Stimulated activated naive B cell treated with anti-CD40 and anti-IgM and Interleukin-4, amounts not matched to agents 10 μg/mL and 1 μg/mL and 100 μg/mL, for 72 hours (primary cell): Measurements from ENCODE around the gene COQ8B.
"Not testable (repeated sequence)": the region's sequence is repeated elsewhere in the genome, so short reads cannot be mapped to it uniquely, and the experiment has no call there.

ENCODE experiments used
- ATAC-seq, 2 donors: fragments of 150-1000 bp; cut with Tn5 transposase; replicated peaks; 2 replicates each; pipeline ENCODE4 v1.10.0; 2021; ENCODE audit warnings: moderate library complexity in 1 of 2
- DNase-seq: peaks from one replicate; pipeline ENCODE4 v3.0.0; 2021
- H3K27ac Mint-ChIP-seq: one replicate; pipeline ENCODE4 v1.8.0; 2022; ENCODE audit warnings: mild to moderate bottlenecking, mixed read lengths
- H3K27me3 Mint-ChIP-seq, 2 donors: one replicate each; pipeline ENCODE4 v1.8.0; 2022; ENCODE audit warnings: mixed read lengths in 2 of 2
- H3K36me3 Mint-ChIP-seq, 2 donors: one replicate each; pipeline ENCODE4 v1.8.0; 2022; ENCODE audit warnings: mixed read lengths in 2 of 2, mild to moderate bottlenecking in 1 of 2
- H3K4me1 Mint-ChIP-seq, 2 donors: one replicate each; pipeline ENCODE4 v1.8.0; 2022; ENCODE audit warnings: mixed read lengths in 2 of 2, mild to moderate bottlenecking in 1 of 2
- H3K4me3 Mint-ChIP-seq, 2 donors: one replicate each; pipeline ENCODE4 v1.8.0; 2022; ENCODE audit warnings: mild to moderate bottlenecking in 2 of 2, mixed read lengths in 2 of 2, moderate library complexity in 1 of 2
- H3K9me3 Mint-ChIP-seq, 2 donors: one replicate each; pipeline ENCODE4 v1.8.0; 2022; ENCODE audit warnings: mixed read lengths in 2 of 2, mild to moderate bottlenecking in 1 of 2

COQ8B gene

DNA sequence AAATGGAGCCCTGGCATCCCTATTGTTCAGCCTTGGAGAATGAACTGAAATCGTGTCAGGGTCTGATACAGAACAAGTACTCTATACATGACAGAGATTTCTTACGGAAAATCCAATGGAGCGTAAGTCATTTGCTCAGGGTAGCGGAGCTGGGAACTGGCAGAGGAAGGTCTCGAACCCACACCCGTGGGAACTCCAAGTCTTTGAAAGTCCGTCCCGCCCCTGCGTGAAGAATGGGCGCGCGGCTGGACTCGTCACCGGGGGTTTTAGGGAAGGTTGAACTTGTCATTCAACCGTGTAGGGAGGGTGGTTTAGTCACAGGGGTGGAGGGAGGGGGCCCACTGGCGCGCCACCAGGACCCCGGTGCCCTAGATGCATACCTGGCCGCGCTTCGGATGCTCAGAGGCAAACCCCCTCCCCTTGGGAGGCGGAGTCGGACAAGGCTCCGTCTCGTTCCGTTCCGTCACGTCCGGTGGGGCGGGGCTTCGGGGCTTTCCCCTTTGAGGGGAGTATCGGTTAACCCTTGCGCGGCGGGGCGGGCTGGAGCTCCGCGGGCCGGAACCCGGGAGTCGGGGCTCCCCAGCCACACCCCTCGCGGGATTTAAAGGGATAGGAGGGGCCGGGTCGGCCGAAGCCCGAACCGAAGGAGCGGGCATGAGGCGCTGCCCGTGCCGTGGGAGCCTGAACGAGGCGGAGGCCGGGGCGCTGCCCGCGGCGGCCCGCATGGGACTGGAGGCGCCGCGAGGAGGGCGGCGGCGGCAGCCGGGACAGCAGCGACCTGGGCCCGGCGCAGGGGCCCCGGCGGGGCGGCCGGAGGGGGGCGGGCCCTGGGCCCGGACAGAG, at the start of gene COQ8B, which contains the start of gene ITPKC:
TSS of gene COQ8B (minus strand) at position 405 of the 843 bp plus-strand sequence. CDS start 2,254 bp downstream, outside the sequence.
TSS of gene ITPKC (plus strand) at position 631 of the 843 bp plus-strand sequence. CDS start at position 655, 24 bp downstream.
- no peaks in the 10 kb centered on the region for H3K27me3 Mint-ChIP-seq
- H3K36me3 Mint-ChIP-seq, result peaks cover 12 to 19% of the 10 kb centered on the region in 2 donors
- peak within 1 kb of the TSS; percentile 96 for H3K27ac Mint-ChIP-seq
- DNase-seq (peak; percentile 98), ATAC-seq (peak; percentile 77 to 85)
- H3K4me3 Mint-ChIP-seq, result peak within 1 kb of the TSS; percentile 81 to 94
- peaks cover 37 to 64% of the 10 kb centered on the region in 2 donors for H3K4me1 Mint-ChIP-seq
- H3K9me3 Mint-ChIP-seq, result no peaks in the 10 kb centered on the region

GRCh38 chr19:40766385-40766784, 49.7 kb upstream of the COQ8B start:
- H3K36me3 Mint-ChIP-seq, result peaks cover 59 to 68% of the 10 kb centered on the region in 2 donors

DNA sequence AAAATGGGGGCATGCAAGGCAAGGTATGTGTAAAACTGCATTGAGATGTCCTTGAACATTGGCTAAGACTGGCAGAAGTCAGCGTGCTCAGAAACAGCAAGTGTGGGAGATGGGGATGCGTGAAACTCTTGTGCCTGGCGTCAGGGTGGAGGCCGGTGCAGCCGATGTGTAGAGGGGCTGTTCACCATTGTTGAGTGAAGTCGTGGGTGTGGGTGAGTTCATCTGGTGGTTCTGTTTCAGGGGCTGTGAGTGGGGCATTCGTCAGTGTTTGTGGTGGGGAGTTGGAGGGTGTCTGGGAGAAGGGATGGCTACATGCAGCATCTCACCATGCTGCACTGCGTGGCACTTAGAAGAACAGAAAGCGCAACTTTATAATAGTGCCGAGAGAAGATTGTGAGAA, 47.3 kb upstream of the COQ8B start:
- Mint-ChIP-seq H3K9me3 (no peaks in the 10 kb centered on the region), H3K27ac (no peak overlapping the region), H3K4me3 (peak overlapping the region in 1 of 2 donors; percentile 2), H3K36me3 (peaks cover 56 to 75% of the 10 kb centered on the region in 2 donors), H3K4me1 (peaks cover 19 to 35% of the 10 kb centered on the region in 2 donors), H3K27me3 (no peaks in the 10 kb centered on the region)
- ATAC-seq, result no peak
- no peak for DNase-seq

More at GRCh38 chr19:40766385-40766784, 49.7 kb upstream of the COQ8B start:
- not testable (repeated sequence) for ATAC-seq, H3K4me3 Mint-ChIP-seq, DNase-seq, H3K27me3 Mint-ChIP-seq, H3K9me3 Mint-ChIP-seq, H3K27ac Mint-ChIP-seq
- peaks cover 19 to 46% of the 10 kb centered on the region in 2 donors for H3K4me1 Mint-ChIP-seq

GRCh38 chr19:40763526-40763925, 46.8 kb upstream of the COQ8B start:
- Mint-ChIP-seq H3K9me3 (no peaks in the 10 kb centered on the region), H3K36me3 (peaks cover 59 to 75% of the 10 kb centered on the region in 2 donors), H3K4me3 (no peak overlapping the region), H3K27me3 (no peaks in the 10 kb centered on the region), H3K4me1 (peaks cover 19 to 30% of the 10 kb centered on the region in 2 donors), H3K27ac (no peak overlapping the region)
- no peak for DNase-seq
- ATAC-seq, result no peak

GRCh38 chr19:40762754-40763470, 46.2 kb upstream of the COQ8B start:
- H3K27me3 Mint-ChIP-seq, result no peaks in the 10 kb centered on the region
- ATAC-seq, result no peak
- H3K4me3 Mint-ChIP-seq, result no peak overlapping the region
- DNase-seq, result no peak
- peaks cover 65 to 80% of the 10 kb centered on the region in 2 donors for H3K36me3 Mint-ChIP-seq
- peak overlapping the region; percentile 56 for H3K27ac Mint-ChIP-seq
- H3K4me1 Mint-ChIP-seq, result peaks cover 21 to 33% of the 10 kb centered on the region in 2 donors
- H3K9me3 Mint-ChIP-seq, result no peaks in the 10 kb centered on the region

- no peak for DNase-seq
- no peak overlapping the region for H3K27ac Mint-ChIP-seq
- H3K4me1 Mint-ChIP-seq, result peaks cover 43 to 64% of the 10 kb centered on the region in 2 donors
- ATAC-seq, result no peak
- H3K27me3 Mint-ChIP-seq, result no peaks in the 10 kb centered on the region
- peaks cover 71 to 83% of the 10 kb centered on the region in 2 donors for H3K36me3 Mint-ChIP-seq
- H3K9me3 Mint-ChIP-seq, result no peaks in the 10 kb centered on the region
- no peak overlapping the region for H3K4me3 Mint-ChIP-seq
These were observed 42.7 kb upstream of the COQ8B start for GRCh38 chr19:40759352-40759751.

GRCh38 chr19:40758491-40758890, 41.8 kb upstream of the COQ8B start:
- Mint-ChIP-seq H3K36me3 (peaks cover 66 to 77% of the 10 kb centered on the region in 2 donors), H3K4me1 (peaks cover 39 to 63% of the 10 kb centered on the region in 2 donors)

DNA sequence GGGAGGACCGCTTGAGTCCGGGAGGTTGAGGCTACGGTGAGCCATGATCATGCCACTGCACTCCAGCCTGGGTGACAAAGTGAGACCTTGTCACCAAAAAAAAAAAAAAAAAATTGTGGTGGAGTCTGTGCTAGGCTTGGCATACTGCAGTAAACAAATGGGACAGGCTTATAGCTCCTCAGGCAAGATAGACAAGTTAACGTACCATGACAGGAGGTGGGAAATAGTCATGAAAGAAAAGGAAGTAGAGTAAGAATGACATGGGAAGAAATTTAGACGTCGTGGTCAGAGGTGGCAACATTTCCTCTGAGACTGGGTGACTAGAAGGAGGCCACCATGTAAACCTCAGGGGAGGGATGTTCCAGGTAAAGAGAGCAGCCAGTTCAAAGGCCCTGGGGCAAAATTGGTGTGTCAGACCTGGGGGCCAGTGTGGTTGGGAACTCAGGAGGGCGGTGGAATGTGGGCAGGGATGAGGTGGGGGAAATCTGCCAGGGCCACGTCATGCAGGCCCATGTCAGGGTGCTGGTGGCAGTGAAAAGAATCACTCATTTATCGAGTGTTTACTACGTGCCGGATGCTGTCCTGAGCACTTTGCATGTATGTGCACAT, 39.9 kb upstream of the COQ8B start:
- Mint-ChIP-seq H3K27ac (peak overlapping the region; percentile 49), H3K4me1 (peaks cover 35 to 56% of the 10 kb centered on the region in 2 donors), H3K4me3 (peak overlapping the region; percentile 34 to 54), H3K27me3 (no peaks in the 10 kb centered on the region), H3K36me3 (peaks cover 61 to 71% of the 10 kb centered on the region in 2 donors), H3K9me3 (no peaks in the 10 kb centered on the region)
- DNase-seq (no peak), ATAC-seq (peak in 1 of 2 donors; percentile 24)

More at GRCh38 chr19:40758491-40758890, 41.8 kb upstream of the COQ8B start:
- Mint-ChIP-seq H3K9me3 (no peaks in the 10 kb centered on the region), H3K27ac (peak overlapping the region; percentile 31), H3K4me3 (no peak overlapping the region), H3K27me3 (no peaks in the 10 kb centered on the region)
- DNase-seq, result no peak
- no peak for ATAC-seq

- H3K4me1 Mint-ChIP-seq, result peaks cover 33 to 56% of the 10 kb centered on the region in 2 donors
- H3K4me3 Mint-ChIP-seq, result peak overlapping the region; percentile 55 to 81
- no peaks in the 10 kb centered on the region for H3K9me3 Mint-ChIP-seq
- peaks cover 62 to 73% of the 10 kb centered on the region in 2 donors for H3K36me3 Mint-ChIP-seq
- ATAC-seq, result no peak
- H3K27ac Mint-ChIP-seq, result peak overlapping the region; percentile 22
- DNase-seq, result no peak
- no peaks in the 10 kb centered on the region for H3K27me3 Mint-ChIP-seq
These were observed 39.1 kb upstream of the COQ8B start for GRCh38 chr19:40755791-40756190.

- peak overlapping the region; percentile 20 for H3K27ac Mint-ChIP-seq
- peak overlapping the region; percentile 81 to 84 for H3K4me3 Mint-ChIP-seq
- ATAC-seq (no peak), DNase-seq (no peak)
- H3K36me3 Mint-ChIP-seq, result peaks cover 56 to 67% of the 10 kb centered on the region in 2 donors
- H3K27me3 Mint-ChIP-seq, result no peaks in the 10 kb centered on the region
- peaks cover 32 to 56% of the 10 kb centered on the region in 2 donors for H3K4me1 Mint-ChIP-seq
- H3K9me3 Mint-ChIP-seq, result no peaks in the 10 kb centered on the region
These were observed 38.5 kb upstream of the COQ8B start for GRCh38 chr19:40755248-40755624.

GRCh38 chr19:40754611-40755247, 38.0 kb upstream of the COQ8B start:
- Mint-ChIP-seq H3K4me3 (peak overlapping the region; percentile 81 to 84), H3K9me3 (no peaks in the 10 kb centered on the region), H3K4me1 (peaks cover 33 to 59% of the 10 kb centered on the region in 2 donors), H3K27me3 (no peaks in the 10 kb centered on the region), H3K36me3 (peaks cover 55 to 66% of the 10 kb centered on the region in 2 donors), H3K27ac (peak overlapping the region; percentile 70)
- DNase-seq, result no peak
- no peak for ATAC-seq

- no peaks in the 10 kb centered on the region for H3K27me3 Mint-ChIP-seq
- H3K4me1 Mint-ChIP-seq, result peaks cover 38 to 66% of the 10 kb centered on the region in 2 donors
- peaks cover 0 to 2% of the 10 kb centered on the region in 2 donors for H3K9me3 Mint-ChIP-seq
- ATAC-seq (no peak), DNase-seq (no peak)
- peaks cover 52 to 59% of the 10 kb centered on the region in 2 donors for H3K36me3 Mint-ChIP-seq
- H3K4me3 Mint-ChIP-seq, result peak overlapping the region; percentile 85 to 99
- peak overlapping the region; percentile 99 for H3K27ac Mint-ChIP-seq
These were observed 35.6 kb upstream of the COQ8B start for GRCh38 chr19:40752257-40752781.

DNA sequence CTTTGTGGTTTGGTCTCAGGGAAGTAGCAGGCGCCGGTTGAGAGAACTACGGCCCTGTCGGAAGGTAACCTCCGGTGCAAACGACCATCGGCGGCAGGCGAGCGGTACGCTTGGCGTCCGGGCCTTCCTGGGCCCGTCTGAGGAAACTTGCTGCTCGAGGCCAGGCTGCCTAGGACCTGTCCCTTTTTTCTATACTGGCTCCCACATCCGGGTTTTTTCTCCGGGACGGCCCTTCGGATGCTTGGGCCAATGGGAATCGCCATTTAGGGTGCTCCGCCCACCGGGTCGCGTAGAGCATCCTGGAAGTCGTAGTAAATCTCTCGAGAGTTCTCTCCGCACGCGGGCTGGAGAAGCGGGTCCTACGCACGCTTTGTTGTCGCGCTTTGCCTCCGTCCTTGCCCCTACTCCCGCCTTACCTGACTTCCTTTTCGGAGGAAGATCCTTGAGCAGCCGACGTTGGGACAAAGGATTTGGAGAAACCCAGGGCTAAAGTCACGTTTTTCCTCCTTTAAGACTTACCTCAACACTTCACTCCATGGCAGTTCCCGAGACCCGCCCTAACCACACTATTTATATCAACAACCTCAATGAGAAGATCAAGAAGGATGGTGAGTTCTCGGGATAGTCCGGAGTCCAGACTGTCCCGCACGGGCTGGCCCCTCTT, 34.3 kb upstream of the COQ8B start, which contains the start of gene SNRPA:
TSS of gene SNRPA (plus strand) at position 330 of the 664 bp plus-strand sequence. CDS start at position 536, 206 bp downstream.
- peaks cover 32 to 53% of the 10 kb centered on the region in 2 donors for H3K4me1 Mint-ChIP-seq
- peak; percentile 79 for ATAC-seq
- H3K36me3 Mint-ChIP-seq, result peaks cover 41 to 49% of the 10 kb centered on the region in 2 donors
- peak within 1 kb of the TSS; percentile 85 to 99 for H3K4me3 Mint-ChIP-seq
- peak within 1 kb of the TSS; percentile 99 for H3K27ac Mint-ChIP-seq
- DNase-seq, result peak; percentile 95
- H3K27me3 Mint-ChIP-seq, result no peaks in the 10 kb centered on the region
- H3K9me3 Mint-ChIP-seq, result peaks cover 0 to 2% of the 10 kb centered on the region in 2 donors
